Activated CD8-positive, alpha-beta T cell treated with anti-CD3 and anti-CD28 coated beads for 36 hours (primary cell): Measurements from ENCODE around the gene FAM149B1. TPM values are rescaled to one million over a fixed set of nuclear protein-coding genes. Genes with fewer than 3 reads are reported as not detected.
"Not testable (repeated sequence)": the region's sequence is repeated elsewhere in the genome, so short reads cannot be mapped to it uniquely, and the experiment has no call there.

Source experiments
- ATAC-seq: fragments of 200-7000 bp; cut with Tn5 transposase; one replicate; pipeline ENCODE4 v1.10.0; 2021; ENCODE audit warnings: mild to moderate bottlenecking, moderate library complexity
- CTCF ChIA-PET: fragments of 350-600 bp; sonication (Branson Sonifier 250); formaldehyde crosslinking; loops from one replicate; lab custom pipeline; 2021; ENCODE audit warnings: antibody characterized with exemption; lab: Charles Lee
- POLR2A ChIA-PET: fragments of 350-600 bp; sonication (Branson Sonifier 250); formaldehyde crosslinking; loops from one replicate; lab custom pipeline; 2021; ENCODE audit warnings: antibody characterized with exemption; lab: Charles Lee
- DNase-seq: peaks from one replicate; pipeline ENCODE4 v3.0.0-alpha.2; 2020
- H3K27ac Mint-ChIP-seq: one replicate; pipeline ENCODE4 v1.8.0; 2021; ENCODE audit warnings: mild to moderate bottlenecking, mixed read lengths
- H3K27me3 Mint-ChIP-seq: one replicate; pipeline ENCODE4 v1.8.0; 2021; ENCODE audit warnings: mixed read lengths
- H3K36me3 Mint-ChIP-seq: one replicate; pipeline ENCODE4 v1.8.0; 2021; ENCODE audit warnings: low read depth, mixed read lengths
- H3K4me1 Mint-ChIP-seq: one replicate; pipeline ENCODE4 v1.8.0; 2021; ENCODE audit warnings: low read depth, mixed read lengths
- H3K4me3 Mint-ChIP-seq: one replicate; pipeline ENCODE4 v1.8.0; 2021; ENCODE audit warnings: mild to moderate bottlenecking, moderate library complexity, mixed read lengths
- H3K9me3 Mint-ChIP-seq: one replicate; pipeline ENCODE4 v1.8.0; 2021; ENCODE audit warnings: mixed read lengths
- intact Hi-C: fragments of 100-400 bp; cut with micrococcal nuclease; formaldehyde crosslinking; loops from one replicate; pipeline ENCODE4 v1.10.0; 2022
- total RNA-seq, 2 experiments: library from RNA; stranded (reverse); gene quantifications; one replicate each; pipeline ENCODE4 v1.2.3, GENCODE V29; 2021
- TF ChIP-seq, protein P1 (sequence below): fragments of 200-600 bp; IDR thresholded peaks from one replicate; pipeline ENCODE4 v1.8.0; 2022; ENCODE audit warnings: antibody characterized with exemption, mild to moderate bottlenecking

The FAM149B1 gene
- total RNA-seq, 2 experiments from 2014 or later: 13.0 to 13.3 TPM

DNA sequence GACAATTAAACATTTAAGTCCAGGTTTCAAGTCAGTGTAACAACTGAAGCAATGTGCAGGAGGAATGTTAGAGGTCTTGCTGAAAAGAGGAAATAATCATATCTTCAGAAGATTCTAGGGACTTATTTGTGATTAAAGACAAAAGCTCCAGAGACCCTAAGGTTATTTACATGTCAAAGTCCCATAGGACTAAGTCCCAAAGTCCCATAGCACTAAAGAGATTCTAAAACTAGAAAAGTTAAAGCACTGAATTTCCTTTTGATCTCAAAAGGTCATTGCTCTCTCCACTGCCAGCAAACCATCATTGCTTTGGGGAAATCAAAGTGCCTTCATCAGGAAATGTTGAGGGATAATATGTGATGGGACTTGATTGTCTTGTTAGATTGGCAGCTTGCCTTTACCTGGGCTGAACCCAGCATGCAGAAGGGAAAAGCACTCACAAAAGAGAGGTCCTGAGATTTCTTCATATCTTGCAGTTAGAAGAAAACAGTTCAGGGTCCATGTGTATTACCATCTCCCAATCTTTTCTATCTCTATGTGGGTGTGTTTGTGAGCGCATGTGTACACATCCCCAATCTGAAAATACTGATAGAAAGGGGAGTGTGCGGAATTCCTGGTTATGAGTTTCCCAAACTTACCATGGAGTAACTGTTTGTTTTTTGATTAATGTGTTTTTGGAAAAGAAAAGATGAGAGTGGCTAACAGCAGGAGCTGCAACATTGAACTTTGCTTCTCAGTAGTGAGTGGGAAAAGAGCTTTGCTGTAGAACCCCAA, 35.8 kb upstream of the FAM149B1 start:
- POLR2A ChIA-PET: interaction anchor here (0.7 kb wide), 1 partner anchor 145 kb away, joined by 3 read pairs; no protein-coding TSS in a partner anchor
- DNase-seq: no peak
- TF ChIP-seq, protein P1, sequence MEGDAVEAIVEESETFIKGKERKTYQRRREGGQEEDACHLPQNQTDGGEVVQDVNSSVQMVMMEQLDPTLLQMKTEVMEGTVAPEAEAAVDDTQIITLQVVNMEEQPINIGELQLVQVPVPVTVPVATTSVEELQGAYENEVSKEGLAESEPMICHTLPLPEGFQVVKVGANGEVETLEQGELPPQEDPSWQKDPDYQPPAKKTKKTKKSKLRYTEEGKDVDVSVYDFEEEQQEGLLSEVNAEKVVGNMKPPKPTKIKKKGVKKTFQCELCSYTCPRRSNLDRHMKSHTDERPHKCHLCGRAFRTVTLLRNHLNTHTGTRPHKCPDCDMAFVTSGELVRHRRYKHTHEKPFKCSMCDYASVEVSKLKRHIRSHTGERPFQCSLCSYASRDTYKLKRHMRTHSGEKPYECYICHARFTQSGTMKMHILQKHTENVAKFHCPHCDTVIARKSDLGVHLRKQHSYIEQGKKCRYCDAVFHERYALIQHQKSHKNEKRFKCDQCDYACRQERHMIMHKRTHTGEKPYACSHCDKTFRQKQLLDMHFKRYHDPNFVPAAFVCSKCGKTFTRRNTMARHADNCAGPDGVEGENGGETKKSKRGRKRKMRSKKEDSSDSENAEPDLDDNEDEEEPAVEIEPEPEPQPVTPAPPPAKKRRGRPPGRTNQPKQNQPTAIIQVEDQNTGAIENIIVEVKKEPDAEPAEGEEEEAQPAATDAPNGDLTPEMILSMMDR: no peak
- Mint-ChIP-seq H3K36me3 (peaks cover 30% of the 10 kb centered on the region), H3K4me1 (no peaks in the 10 kb centered on the region), H3K9me3 (no peaks in the 10 kb centered on the region), H3K4me3 (no peak overlapping the region), H3K27me3 (no peaks in the 10 kb centered on the region), H3K27ac (no peak overlapping the region)
- CTCF ChIA-PET: interaction anchor here (8.6 kb wide), 1 partner anchor 26 kb away, joined by 39 read pairs; no protein-coding TSS in a partner anchor
- intact Hi-C loops: no loop called here
- ATAC-seq: no peak

DNA sequence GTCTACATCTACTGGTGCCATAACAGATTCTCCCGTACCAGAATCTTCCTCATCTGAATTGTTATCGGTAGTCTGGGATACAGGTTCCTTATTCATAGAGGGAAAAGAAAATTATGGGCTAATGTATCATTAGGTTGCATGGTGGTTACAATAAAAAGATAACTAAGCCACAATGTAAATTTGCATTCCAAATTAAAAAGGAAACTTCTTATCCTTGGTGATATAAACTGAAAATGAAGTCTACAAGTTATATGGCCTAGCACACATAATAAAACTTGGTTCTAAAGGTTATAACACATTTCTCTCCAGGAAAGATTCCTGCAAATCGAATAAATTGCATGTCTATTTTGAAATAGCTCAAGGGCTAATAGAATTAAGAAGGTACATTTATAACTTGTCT, 33.2 kb upstream of the FAM149B1 start:
- H3K27ac Mint-ChIP-seq: no peak overlapping the region
- ChIA-PET CTCF (interaction anchor here (8.6 kb wide), 1 partner anchor 24 kb away, joined by 39 read pairs; no protein-coding TSS in a partner anchor), POLR2A (interaction anchor here (1.1 kb wide), 1 partner anchor 11 kb away, joined by 3 read pairs; no protein-coding TSS in a partner anchor)
- no peaks in the 10 kb centered on the region for H3K27me3 Mint-ChIP-seq
- no peak for DNase-seq
- TF ChIP-seq, protein P1: no peak
- no peak overlapping the region for H3K4me3 Mint-ChIP-seq
- H3K4me1 Mint-ChIP-seq: no peaks in the 10 kb centered on the region
- H3K9me3 Mint-ChIP-seq: no peaks in the 10 kb centered on the region
- peaks cover 36% of the 10 kb centered on the region for H3K36me3 Mint-ChIP-seq
- intact Hi-C loops: no loop called here
- ATAC-seq: no peak

DNA sequence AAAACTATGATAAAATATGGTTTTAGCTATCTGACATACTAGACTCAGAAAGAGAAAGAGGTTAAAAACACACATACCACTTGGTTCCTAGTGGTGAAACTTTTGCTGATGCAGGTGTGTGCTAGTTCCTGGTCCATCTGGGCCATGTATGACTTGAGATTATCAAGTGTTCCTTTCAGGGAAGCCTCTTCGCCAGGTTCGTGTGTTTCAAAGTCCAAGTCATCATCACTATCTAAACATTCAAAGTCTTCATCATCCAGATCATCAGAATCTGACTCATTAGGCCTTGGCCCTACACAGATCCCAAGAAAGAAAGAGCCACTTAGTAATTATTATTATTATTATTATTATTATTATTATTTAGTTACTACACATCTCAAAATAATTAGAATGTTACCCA, 31.3 kb upstream of the FAM149B1 start:
- no peak for DNase-seq
- Mint-ChIP-seq H3K4me1 (no peaks in the 10 kb centered on the region), H3K36me3 (peaks cover 31% of the 10 kb centered on the region), H3K27me3 (no peaks in the 10 kb centered on the region), H3K27ac (no peak overlapping the region), H3K9me3 (no peaks in the 10 kb centered on the region), H3K4me3 (no peak overlapping the region)
- TF ChIP-seq, protein P1: no peak
- POLR2A ChIA-PET: no interaction called here
- no peak for ATAC-seq
- CTCF ChIA-PET: interaction anchor here (0.7 to 8.6 kb wide), 2 partner anchors 22 to 40 kb away, joined by 3 to 39 read pairs; partner anchors contain the start of gene P4HA1
- intact Hi-C loops: no loop called here

DNA sequence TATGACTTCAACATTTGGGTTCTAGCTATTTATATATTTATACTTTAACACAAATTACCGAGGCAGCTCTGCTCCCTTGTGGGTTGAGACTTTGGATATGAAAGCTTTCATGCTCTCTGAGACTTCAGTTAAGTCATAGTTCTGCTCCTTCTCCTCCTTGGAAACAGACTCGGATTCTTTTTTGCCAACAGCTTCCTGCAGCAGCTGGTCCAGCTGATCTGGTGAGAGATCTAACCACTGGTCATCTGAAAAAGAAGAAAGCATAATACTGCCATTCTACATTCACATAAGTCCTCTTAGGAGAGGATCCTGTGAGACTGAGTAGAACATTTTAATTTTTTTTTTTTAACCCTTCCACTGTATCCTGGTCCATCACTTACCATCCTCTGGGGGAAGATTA, 28.7 kb upstream of the FAM149B1 start:
- ATAC-seq (no peak), DNase-seq (no peak)
- ChIA-PET CTCF (interaction anchor here (2.0 to 8.6 kb wide), 2 partner anchors 10 to 19 kb away, joined by 4 to 39 read pairs; no protein-coding TSS in a partner anchor), POLR2A (no interaction called here)
- intact Hi-C loops: no loop called here
- Mint-ChIP-seq H3K36me3 (peaks cover 25% of the 10 kb centered on the region), H3K4me3 (no peak overlapping the region), H3K4me1 (no peaks in the 10 kb centered on the region), H3K9me3 (no peaks in the 10 kb centered on the region), H3K27me3 (no peaks in the 10 kb centered on the region), H3K27ac (no peak overlapping the region)
- TF ChIP-seq, protein P1: no peak

DNA sequence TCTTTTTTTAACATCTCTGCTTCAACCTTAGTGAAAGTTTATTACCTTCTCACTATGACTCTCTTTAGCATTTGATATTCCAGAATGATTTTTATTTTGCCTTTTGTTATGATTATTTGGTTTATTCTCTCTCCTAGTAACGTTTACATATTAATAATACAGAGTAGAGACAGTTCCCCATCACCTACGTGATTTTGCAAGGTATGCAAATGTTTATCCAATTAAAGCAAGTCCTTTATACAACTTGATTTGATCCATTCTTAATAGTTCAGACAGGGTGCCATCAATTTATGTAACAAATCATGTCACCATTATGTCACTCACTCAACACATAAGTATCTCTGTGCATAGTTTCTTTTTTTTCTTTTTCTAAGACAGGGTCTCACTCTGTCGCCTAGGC, 26.3 kb upstream of the FAM149B1 start:
- H3K4me3 Mint-ChIP-seq: no peak overlapping the region
- H3K4me1 Mint-ChIP-seq: no peaks in the 10 kb centered on the region
- CTCF ChIA-PET: no interaction called here
- DNase-seq: no peak
- POLR2A ChIA-PET: no interaction called here
- no peaks in the 10 kb centered on the region for H3K9me3 Mint-ChIP-seq
- TF ChIP-seq, protein P1: no peak
- intact Hi-C loops: no loop called here
- H3K36me3 Mint-ChIP-seq: peaks cover 23% of the 10 kb centered on the region
- H3K27me3 Mint-ChIP-seq: no peaks in the 10 kb centered on the region
- no peak for ATAC-seq
- H3K27ac Mint-ChIP-seq: no peak overlapping the region

DNA sequence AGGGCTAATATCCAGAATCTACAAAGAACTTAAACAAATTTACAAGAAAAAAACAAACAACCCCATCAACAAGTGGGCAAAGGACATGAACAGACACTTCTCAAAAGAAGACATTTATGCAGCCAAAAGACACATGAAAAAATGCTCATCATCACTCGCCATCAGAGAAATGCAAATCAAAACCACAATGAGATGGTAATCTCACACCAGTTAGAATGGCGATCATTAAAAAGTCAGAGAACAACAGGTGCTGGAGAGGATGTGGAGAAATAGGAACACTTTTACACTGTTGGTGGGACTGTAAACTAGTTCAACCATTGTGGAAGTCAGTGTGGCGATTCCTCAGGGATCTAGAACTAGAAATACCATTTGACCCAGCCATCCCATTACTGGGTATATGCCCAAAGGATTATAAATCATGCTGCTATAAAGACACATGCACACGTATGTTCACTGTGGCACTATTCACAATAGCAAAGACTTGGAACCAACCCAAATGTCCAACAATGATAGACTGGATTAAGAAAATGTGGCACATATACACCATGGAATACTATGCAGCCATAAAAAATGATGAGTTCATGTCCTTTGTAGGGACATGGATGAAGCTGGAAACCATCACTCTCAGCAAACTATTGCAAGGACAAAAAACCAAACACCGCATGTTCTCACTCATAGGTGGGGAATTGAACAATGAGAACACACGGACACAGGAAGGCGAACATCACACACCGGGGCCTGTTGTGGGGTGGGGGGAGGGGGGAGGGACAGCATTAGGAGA, 17.1 kb upstream of the FAM149B1 start:
- ATAC-seq, POLR2A ChIA-PET, H3K4me3 Mint-ChIP-seq, DNase-seq, H3K9me3 Mint-ChIP-seq, intact Hi-C loops, H3K27ac Mint-ChIP-seq, H3K27me3 Mint-ChIP-seq, H3K4me1 Mint-ChIP-seq, CTCF ChIA-PET: not testable (repeated sequence)
- H3K36me3 Mint-ChIP-seq: peaks cover 36% of the 10 kb centered on the region
